GM12878 (cell line): ENCODE data around the gene ZBTB22.

Source experiments
- CREB1 ChIP-seq: IDR thresholded peaks from 2 replicates; pipeline ENCODE4 v1.6.1; 2012; ENCODE audit warnings: low read depth, mild to moderate bottlenecking, inconsistent platforms
- EZH2 ChIP-seq: IDR thresholded peaks from 2 replicates; pipeline ENCODE4 v1.6.1; 2012; ENCODE audit warnings: low read depth, mild to moderate bottlenecking, control low read depth, inconsistent platforms, low read length, borderline replicate concordance; ENCODE audit not compliant: control insufficient read depth
- PML ChIP-seq: IDR thresholded peaks from 2 replicates; pipeline ENCODE4 v1.6.1; 2012; ENCODE audit warnings: low read length, inconsistent platforms
- POLR2AphosphoS5 ChIP-seq: IDR thresholded peaks from 2 replicates; pipeline ENCODE4 v1.6.1; 2011; ENCODE audit warnings: mild to moderate bottlenecking, low read length, inconsistent platforms
- SPI1 ChIP-seq: IDR thresholded peaks from 2 replicates; pipeline ENCODE4 v1.6.1; 2011; ENCODE audit warnings: low read depth, mild to moderate bottlenecking, low read length, moderate library complexity, borderline replicate concordance; ENCODE audit not compliant: insufficient read depth
- TAF1 ChIP-seq: IDR thresholded peaks from 2 replicates; pipeline ENCODE4 v1.6.1; 2011; ENCODE audit warnings: mild to moderate bottlenecking, low read depth, low read length, borderline replicate concordance
- TF ChIP-seq, protein P1 (sequence below): IDR thresholded peaks from 2 replicates; pipeline ENCODE4 v1.6.1; 2011; ENCODE audit warnings: low read depth, low read length, improper control_type of control experiment, borderline replicate concordance
- TF ChIP-seq, protein P2 (sequence below): fragments of 450-650 bp; conservative IDR thresholded peaks from 2 replicates; pipeline ENCODE4 v1.6.1; 2017; ENCODE audit warnings: mild to moderate bottlenecking, moderate library complexity

DNA sequence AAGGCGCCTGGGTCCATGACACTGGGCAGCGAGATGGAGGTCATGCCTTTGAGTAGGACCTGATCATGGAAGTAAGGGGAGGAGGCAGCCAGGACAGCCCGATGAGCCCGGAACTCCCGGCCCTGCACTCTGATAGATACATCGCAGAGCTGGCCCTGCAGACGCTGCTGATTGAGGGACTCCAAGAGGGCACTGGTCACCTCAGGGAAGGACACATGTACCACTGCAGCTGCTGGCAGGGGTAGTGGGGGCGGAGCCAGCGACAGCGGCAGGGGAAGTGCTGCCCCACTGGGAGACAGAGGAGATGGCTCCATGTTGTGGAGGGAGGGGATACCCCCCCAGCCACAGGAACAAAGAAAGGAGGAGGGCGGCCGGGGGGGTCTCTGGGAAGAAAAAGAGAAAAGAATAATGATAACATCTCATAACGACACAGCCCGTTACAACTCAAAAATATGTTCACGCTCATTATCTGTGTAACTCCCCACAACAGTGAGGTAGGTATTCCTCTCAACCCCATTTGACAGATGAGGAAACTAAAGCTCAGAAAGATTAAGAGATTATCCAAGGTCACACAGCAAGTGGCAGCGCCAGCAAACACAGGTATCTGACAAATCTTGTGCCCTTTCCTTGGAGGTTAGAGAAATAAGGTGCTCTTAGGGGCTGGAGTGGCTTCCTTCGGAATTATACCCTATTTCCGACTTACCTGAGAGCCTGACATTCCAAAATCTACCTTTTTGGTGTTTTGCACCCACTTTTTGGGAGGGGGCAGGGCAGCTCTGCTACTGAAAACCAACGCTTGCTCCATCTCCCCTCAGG is 733 bp downstream of the ZBTB22 start:
- TF ChIP-seq, protein P1, sequence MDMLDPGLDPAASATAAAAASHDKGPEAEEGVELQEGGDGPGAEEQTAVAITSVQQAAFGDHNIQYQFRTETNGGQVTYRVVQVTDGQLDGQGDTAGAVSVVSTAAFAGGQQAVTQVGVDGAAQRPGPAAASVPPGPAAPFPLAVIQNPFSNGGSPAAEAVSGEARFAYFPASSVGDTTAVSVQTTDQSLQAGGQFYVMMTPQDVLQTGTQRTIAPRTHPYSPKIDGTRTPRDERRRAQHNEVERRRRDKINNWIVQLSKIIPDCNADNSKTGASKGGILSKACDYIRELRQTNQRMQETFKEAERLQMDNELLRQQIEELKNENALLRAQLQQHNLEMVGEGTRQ: no peak
- no peak for TF ChIP-seq EZH2
- no peak for TF ChIP-seq TAF1
- TF ChIP-seq POLR2AphosphoS5: no peak
- TF ChIP-seq, protein P2, sequence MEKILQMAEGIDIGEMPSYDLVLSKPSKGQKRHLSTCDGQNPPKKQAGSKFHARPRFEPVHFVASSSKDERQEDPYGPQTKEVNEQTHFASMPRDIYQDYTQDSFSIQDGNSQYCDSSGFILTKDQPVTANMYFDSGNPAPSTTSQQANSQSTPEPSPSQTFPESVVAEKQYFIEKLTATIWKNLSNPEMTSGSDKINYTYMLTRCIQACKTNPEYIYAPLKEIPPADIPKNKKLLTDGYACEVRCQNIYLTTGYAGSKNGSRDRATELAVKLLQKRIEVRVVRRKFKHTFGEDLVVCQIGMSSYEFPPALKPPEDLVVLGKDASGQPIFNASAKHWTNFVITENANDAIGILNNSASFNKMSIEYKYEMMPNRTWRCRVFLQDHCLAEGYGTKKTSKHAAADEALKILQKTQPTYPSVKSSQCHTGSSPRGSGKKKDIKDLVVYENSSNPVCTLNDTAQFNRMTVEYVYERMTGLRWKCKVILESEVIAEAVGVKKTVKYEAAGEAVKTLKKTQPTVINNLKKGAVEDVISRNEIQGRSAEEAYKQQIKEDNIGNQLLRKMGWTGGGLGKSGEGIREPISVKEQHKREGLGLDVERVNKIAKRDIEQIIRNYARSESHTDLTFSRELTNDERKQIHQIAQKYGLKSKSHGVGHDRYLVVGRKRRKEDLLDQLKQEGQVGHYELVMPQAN: no peak
- no peak for TF ChIP-seq SPI1
- TF ChIP-seq CREB1: no peak
- no peak for TF ChIP-seq PML
